ENCODE measurements around the gene ARSB.

The ARSB gene

DNA sequence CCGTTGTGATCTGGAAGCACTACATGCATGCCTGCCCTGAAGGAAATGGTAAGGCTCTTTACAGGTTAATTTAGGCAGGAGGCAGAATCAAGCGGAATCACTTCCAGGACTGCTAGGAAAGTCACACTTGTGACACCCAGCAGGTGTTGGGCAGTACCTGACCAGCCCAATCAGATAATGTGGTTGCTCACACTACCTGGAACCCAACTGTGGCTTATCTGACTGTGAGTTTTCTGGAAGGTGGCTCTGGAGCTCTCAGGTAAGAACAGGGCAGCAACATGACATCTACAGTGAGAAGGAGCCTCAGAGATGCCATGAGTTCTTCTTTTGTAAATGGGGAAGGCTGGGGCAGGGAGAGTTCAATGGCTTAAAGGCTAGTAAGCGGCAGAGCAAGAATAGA is 146.4 kb downstream of the ARSB start:
- DNase-seq (ENCODE audit: low read depth, low spot score) = no peak

DNA sequence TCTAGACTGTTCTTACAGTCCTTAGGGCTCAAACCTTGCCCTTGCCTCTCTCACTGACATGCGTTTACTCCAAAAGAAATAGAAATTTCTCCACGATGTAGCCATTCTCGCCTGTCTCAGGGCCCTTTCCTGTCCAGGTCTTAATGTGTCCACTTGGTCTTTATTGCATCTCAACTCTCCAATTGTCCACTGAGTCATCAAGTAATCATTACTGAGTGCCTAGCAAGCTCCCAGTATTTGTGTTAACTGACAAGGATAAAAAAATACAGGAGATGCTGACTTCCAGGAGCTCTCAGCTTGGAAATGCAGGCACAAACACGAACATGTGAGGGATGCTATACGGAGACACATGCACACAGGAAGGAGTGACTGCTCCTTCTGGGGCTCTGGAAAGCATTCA is 147.3 kb downstream of the ARSB start:
- no peak for DNase-seq (ENCODE audit: low read depth, low spot score)

DNA sequence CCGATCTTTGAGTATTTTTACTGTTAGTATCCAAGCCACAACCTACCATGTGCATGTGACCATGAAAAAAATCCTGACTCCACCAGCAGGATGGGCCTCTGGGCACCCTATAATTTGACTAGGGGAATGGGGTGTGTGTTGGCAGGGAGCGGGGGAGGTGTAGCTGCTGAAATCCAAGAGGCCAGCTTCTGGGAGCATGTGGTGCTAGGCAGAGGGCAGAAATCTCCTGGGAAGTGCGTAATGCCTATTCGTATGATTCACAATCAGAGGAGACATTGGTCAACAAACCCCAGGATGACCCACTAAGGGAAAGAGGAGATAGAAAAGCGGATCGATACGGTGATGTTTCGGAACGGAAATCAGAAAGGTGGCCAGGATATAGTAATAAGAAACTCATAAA is 149.9 kb downstream of the ARSB start:
- no peak for DNase-seq (ENCODE audit: low read depth, low spot score)

DNA sequence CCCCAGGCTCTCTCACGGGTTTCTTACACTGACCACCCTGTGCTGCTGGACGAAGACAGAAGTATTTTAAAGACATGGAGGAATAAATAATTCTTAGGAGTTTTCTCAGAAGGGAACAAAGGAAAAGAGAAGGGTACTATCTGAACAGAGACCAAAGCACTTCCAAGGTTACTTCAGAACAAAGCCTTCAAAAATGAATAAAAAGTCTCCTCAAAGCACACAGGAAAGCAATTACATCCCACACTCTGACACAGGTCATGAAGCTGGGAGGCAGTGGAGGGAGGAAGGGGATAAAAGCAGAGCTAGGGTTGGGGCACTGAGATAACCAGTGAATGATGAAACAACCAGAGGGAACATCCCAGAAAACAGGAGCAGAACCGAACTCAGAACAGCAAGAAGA is 151.8 kb downstream of the ARSB start:
- DNase-seq (ENCODE audit: low read depth, low spot score) = no peak

DNA sequence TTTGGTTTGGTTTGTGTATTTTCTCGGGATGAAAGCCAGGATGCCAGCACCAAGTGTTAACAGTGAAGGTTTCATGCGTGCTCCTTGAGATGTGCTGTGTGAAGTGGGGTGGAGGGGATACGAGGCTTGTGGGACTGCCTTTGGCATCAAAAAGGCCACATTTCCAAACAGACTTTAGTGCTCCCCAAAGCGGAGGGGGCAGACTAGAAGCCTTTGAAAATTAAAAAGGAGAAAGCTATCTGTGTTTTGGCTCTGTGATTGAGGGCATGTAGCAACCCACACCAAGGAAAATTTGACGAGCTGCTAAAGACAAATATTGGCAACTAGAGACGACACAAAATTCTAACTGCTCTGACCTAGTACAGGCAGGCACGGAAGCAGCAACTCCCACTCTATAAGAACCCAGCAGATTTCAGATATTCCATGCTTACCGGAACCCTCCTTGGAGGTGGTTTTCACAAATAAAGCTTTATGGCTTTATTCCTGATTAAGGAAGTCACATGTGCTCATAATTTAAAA is 154.5 kb downstream of the ARSB start:
- no peak for DNase-seq (ENCODE audit: low read depth, low spot score)

DNA sequence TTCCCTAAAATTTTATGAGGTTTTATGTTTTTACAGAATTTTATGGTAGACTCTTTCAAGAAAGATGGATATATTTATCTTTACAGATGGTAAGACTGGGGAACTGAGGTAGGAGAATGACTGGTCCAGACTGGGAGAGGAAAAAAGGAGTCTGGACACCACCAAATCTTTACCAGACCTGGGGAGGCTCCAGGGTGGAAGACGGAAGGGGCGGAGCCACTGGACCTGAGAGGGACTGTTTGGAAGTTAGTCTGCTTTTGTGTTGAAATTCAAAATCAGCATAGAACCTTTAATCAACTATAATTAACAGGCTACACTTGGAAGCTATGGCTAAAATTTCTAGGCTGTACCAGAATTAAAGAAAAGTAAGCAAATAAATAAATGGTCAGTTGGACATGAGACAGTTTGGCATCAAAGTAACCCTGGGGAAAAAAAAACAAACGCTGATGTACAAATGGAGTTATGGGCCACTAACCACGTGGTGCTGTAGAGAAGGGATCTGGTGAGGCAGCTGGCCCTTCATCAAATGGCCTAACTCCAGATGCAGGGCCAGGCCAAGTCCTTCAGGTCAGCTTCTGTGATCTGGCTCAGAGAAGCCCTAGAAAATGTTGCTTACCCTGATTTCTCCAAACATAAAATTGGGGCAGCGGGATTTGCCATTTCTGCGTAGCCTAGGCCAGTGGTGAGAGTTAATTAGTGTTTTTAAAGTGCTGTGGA is 155.1 kb downstream of the ARSB start:
- no peak for DNase-seq (ENCODE audit: low read depth, low spot score)

DNA sequence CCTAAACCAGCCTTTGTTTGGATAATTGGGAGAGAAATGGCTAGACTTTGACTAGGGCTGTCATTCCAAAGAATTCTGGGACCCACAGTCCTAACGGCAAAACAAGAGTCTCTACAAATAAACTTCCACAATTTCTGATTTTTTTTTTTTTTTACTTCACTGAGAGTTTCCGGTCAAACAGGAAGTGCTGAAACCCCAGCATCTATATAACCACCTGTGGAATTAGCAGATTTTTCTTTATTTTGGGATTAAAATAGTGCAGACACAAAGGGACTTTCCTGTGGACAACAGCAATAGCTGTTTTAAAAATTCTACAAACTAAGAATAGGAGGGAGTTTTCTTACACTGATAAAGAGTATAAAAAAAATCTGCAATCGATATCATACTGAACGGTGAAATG is 157.4 kb downstream of the ARSB start:
- no peak for DNase-seq (ENCODE audit: low read depth, low spot score)

DNA sequence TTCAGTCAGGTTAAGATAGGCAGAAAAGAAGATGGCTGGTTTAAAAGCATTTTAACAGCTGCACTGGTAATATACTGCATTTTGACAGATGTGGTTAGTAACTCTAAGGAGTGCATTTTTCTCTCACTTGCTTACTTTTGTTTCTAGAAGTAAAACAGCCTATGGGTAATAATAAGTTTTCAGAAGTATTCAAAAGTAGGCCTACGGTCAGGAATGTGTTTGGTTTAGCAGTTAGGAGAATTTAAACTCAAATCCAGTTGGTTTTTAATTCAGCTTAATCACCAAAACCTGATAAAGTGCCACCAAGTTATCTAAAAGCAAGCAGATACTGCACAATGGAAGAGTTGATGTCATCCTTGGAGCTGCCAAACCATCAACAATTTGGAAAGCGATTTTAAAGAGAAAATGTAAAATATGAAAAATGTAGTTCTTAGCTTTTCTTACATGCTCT is 160.3 kb downstream of the ARSB start:
- DNase-seq (ENCODE audit: low read depth, low spot score) = no peak

DNA sequence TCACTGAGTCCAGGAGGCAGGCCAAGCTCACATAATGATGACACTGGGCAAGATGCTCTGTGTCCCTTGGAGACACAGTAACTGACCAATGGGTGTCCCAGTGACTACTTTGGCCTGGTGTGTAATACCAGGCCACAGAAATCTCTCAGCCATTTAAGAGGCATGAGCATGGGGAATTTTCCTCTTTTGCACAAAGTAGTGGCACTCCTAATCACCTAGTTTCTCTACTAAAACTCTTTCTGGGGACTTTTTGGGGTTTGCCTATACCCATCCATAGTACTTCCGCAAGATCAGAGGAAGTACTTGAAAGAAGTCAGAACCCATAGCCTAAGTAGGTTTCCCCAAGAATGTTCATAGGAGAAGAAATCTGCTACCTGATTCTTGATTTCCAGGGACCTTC is 161.9 kb downstream of the ARSB start:
- no peak for DNase-seq (ENCODE audit: low read depth, low spot score)

DNA sequence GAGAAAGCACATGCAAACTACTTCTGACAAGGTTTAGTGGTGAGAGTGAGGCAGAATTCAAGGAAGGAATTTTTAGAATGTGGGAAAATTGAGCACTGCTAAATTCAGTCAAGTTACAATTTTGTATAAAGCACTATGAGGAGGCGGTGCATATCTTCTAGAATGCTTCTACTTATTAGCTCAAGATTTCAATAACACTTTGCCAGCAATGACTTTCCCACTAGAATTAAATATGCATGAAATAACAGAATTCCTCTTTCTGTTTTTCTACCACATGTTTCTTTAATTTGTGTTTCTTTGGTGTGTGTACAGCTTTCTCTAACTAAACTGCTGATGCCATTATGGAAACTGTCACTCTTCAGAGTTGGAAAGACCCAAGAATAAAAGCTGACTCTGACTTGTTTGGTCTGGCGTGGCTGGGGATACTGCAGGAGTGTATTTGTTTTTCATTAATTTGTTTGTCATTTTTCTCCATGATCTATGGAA is 163.5 kb downstream of the ARSB start:
- no peak for DNase-seq (ENCODE audit: low read depth, low spot score)

DNA sequence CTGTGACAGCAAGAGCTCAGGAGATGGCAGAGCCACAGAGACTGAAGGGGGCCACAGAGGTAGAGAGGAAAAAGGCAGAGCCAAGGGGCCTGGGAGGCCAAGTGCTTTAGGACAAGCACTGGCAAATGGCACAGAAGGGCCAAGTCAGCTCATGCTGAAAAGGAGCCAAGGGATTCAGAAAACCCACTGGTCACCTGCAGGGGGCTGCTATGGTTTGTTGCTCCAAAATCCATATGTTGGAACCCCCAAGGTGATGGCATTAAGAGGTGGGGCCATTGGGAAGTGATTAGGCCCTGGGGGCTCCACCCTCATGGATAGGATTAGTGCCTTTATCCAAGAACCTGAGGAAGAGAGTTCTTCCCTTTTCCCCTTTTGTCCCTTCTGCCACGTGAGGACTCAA is 165.4 kb downstream of the ARSB start:
- DNase-seq (ENCODE audit: low read depth, low spot score) = no peak

DNA sequence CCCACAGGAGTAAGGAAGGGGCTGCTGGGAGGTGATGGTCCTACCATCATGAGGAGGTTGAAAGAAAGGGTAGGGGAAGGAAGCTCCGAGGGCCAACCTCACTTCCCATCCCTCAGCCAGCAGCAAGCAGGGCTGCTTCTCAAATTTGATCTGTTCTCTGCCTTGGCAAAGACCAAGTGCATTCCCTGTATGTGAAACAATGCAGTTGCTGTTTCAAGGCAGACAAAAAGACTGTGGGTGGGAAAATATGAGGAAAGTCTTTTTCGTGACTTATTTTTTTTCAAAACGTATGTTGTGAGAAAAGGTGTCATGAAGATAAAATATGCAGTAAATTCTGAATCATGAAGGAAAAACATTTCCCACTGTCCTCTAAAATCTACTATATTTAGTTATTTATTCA is 165.9 kb downstream of the ARSB start:
- DNase-seq (ENCODE audit: low read depth, low spot score) = no peak

DNA sequence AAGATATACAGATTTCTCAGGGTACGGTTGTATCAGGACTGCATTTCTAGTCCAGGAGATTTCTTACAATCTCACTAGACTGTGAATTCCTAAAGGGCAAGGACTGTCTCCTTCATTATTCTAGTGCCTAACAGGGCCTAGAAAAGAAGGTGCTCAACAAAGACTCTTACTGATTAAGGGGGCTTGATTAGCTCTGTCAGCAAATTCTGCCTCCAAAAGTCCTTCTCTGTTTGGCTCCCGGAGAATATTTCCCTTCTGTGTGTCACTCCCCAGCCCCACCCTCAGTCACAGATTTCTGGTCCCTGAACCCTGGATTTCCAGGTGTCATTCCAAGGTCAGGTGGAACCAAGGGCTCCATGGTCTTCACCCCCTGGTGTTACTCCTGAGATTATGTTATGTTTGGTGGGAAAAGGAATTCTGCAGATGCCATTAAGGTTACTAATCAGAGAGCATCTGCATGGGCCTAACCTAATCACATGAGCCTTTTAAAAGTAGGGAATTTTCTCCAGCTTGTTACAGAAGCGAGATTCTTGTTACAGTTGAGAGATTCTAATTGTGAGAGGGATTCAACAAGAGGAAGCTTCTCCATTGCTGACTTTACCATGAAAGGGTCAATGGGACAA is 168.9 kb downstream of the ARSB start:
- no peak for DNase-seq (ENCODE audit: low read depth, low spot score)

DNA sequence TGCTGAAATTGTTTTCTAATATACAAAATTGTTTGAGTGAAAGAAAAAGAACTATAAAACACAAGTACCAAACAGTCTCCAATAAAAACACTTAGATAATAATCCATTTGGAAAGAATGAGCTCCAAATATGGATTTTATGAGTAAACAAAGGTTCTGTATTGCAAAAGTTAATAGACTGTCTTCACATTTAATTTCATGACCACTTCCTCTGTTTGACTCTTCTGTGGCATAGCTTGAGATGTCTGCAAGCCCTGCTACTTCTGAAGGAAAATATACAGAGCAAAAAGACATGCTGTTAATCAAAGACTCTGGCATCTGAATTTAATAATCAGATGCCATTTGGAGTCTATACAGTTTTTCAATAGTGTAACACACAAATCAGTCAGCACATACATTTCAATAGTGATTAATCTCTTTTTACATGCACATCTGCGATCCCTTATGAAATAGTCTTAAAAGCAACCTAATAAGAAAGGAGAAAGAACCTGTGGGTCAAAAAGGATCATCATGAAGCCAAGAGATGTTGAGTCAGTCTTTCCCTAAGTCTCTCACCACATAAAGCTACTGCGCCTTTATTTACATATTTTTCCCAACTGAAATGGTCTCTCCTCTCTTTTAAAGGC is 171.1 kb downstream of the ARSB start:
- DNase-seq (ENCODE audit: low read depth, low spot score) = no peak

DNA sequence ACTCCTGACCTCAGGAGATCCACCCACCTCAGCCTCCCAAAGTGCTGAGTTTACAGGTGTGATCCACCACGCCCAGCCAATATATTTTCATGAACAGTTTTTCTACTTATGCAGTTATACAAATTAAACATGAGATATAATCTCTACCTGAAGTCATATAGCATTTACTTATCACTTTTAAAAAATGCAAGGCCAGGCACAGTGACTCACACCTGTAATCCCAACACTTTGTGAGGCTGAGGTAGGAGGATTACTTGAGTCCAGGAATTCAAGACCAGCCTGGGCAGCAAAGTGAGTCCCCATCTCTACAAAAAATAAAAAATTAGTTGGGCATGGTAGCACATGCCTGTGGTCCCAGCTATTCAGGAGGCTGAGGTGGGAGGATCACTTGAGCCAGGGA is 171.8 kb downstream of the ARSB start:
- no peak for DNase-seq (ENCODE audit: low read depth, low spot score)

DNA sequence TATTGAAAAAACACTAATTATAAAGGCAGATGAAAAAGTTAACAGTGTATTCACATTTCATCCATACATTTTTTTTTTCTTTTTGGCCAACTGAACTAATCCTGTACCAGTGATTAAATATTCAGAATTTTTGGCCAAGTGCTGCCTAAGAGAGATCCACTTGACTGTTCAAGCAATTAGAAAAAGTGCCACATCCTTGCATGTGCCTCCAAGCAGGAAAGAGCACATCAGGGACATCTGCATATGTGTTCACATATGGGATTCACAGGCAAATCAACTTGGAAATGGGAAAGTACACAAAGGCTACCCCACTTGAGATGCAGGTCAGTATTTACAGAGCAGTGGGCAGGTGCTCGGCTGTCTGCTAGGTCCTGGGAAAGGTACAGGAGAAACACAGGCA is 173.2 kb downstream of the ARSB start:
- no peak for DNase-seq (ENCODE audit: low read depth, low spot score)

DNA sequence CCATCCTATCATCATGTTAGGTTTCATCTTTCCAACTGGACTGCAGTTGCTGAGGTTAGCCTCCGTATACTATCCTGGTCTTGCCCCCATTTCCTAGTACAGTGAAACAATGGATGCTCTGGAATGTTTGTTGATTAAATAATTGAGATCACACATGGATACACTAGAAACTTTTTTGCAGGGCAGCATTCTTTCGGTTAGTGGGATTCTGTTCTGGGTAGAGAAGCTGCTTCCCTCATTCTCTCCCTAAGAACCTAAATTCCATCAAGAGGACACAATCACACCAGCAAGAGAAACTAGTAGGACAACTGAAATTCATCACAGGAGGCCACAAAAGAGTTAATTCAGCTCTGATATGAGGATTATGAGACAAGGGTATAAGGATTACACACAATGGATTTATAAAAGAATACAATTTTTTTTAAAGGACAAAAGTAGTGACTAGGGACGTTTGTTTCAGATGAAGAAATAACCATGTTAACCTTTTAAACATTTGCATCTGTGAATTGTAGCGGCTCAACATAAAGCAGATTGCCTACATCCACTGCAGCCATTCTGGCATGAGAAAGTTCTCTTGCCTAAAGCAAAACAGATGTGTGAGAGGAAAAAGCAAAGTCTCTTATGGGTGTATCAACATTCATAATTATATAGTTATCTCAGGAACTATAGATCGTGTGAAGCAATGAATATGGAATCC is 173.8 kb downstream of the ARSB start:
- DNase-seq (ENCODE audit: low read depth, low spot score) = no peak

DNA sequence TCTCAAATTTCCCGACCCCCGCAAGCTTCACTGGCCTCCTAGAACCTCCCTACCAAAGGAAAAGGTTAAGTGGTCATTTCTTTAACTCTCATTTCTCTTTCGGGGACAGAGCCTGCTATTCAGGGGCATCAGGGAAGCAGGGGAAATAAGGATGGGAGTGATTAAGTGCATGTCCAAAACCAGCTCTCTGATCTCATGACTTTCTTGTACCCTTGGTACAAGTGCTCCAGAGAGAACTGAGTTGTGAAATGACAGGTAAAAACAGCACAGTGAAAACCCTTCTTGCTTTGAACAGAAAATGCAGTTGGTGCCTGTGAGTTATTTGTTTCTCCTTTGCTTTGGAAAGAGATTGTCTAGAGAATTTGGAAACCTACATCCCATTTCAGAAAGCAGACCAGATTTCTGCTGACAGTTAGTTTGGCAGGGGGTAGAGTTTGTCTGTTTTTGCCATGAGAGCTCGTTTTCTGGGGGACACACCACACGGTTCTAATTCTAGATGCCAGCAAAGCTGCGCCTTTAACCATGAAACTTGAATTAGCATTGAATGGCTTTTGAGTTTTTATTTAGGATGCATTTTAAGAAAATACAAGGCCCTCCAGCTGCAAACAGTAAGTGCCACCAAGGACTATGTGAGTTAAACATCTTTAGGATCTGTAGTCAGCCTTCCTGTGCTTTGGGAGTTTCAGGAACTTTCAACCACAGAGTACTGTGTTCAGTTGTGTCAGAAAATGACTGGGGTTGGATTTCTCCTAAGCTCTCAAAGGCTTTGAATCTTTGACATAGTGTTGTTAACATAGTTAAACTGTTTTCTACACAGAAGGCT is 174.8 kb downstream of the ARSB start:
- DNase-seq (ENCODE audit: low read depth, low spot score) = no peak

DNA sequence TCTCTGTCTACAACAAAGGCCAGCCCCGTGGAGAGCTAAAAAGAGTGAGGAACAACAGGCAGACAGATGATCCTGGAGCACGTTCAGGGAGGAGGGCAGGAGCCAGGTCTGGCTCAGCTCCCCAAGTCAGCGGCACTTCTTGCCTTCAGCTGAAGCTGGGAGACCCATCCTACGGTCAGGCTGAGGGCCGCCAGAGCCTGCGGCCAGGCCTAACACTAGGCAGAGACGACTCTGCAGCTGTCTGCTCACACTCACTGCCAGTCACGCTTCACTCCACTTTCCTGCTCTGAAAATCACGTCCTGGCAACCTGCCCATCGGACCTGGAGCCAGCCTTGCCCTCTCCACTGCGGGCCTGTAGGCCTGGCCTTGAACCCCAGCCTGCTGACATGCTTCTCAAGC is 175.7 kb downstream of the ARSB start:
- DNase-seq (ENCODE audit: low read depth, low spot score) = no peak

DNA sequence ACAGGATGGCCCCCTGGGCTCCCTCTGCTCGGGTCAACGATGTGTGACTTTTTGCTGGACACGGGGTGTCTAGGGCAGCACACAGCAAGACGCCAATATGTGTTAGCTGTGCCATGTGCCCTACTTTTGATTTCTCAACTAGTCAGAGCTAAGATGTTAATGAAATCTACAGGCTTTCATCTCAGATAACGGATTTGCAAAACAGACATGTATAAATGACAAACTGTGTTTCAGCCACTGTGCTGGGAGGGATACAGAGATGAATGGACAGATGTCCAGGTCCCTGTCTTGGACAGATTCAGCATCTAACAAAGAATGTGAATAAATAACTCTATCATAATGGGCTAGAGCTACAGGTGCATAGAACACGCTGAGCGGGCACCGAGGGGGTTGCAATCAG is 176.3 kb downstream of the ARSB start:
- DNase-seq (ENCODE audit: low read depth, low spot score) = no peak

DNA sequence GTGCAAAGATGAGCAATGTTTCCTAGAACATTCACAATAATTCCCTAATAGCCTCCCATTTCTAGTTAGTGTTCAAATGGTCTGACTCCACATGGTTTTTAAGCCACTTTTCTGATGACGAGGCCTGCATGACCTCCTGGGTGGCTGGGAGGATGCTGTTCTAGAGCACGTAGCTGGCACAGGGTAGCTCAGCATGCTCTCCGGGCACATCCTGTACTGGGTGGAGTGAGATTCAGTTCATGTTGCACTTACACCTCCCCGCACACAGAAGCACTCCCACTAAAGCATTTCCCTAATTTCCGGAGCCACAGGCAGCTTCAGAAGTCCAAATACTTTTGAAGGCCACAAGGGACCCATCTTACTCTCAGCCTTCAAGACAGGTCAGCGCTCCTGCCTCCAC is 176.7 kb downstream of the ARSB start:
- no peak for DNase-seq (ENCODE audit: low read depth, low spot score)

Measured in activated naive CD8-positive, alpha-beta T cell treated with anti-CD3 and anti-CD28 coated beads, Interleukin-2, amount 50 U/mL, for 16 hours (primary cell).